A549 treated with DMSO at 1 μM for 4 hours (cell line): ENCODE data around the gene SATB1. TPM values are rescaled to one million over a fixed set of nuclear protein-coding genes. Genes with fewer than 3 reads are reported as not detected.

Experiments used
- total RNA-seq: library from RNA; stranded (reverse); fragments of 200-300 nt; extraction: Qiagen RNA extraction; gene quantifications from 5 replicates; pipeline ENCODE4 v1.2.3, GENCODE V29; 2022; ENCODE audit warnings: low read depth

Gene SATB1
- 0.05 to 0.09 TPM in 2 of 5 replicates, not detected in the others for total RNA-seq

GRCh38 chr3:18424729-18425640 is at the start of gene SATB1:
TSS of gene SATB1 (minus strand) at chr3:18425339. CDS start at chr3:18420967, 4,372 bp downstream.

